ENCODE results near the gene RAP2B.
A peak's percentile ranks its signal among the peaks of the same experiment; 100 is the strongest.
"Not testable (repeated sequence)": the region's sequence is repeated elsewhere in the genome, so short reads cannot be mapped to it uniquely, and the experiment has no call there.

Gene RAP2B

DNA sequence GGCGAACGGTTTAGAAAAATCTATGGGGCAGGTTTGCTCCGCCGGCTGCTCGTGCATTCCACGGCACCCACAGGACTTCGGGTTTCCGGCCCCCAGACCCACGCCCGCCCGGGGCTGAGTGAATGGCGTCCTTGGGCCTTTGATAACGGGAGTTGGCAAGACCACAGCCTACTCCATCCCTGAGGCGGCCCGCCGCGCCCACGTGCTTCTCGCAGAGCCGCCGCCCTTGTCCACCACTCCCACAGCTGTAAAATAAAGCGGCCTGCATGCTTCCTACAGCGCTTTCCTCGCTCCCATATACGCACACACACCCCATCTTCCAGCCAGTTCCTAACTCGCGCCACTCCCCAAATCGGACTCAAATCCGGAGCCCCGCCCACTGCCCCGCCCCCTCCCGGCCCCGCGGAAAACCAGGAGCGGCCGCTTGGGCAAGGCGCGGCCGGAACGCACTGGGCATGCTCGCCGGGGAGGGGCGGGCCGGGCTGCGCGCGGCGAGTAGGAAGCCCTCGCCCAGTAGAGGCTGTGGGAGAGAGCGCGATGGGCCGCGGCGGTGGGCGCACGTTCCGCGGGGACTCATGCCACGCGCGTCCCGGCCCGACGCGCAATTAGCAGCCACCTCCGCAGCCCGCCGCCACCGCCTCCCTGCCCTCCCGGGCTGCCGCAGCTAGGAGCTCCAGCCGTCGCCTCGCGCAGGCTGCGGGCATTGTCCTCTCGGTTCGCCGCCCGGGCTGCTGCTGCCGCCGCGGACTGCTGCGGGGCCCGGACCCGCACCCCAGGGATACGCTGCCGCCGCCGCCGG is at the start of gene RAP2B:
Gene RAP2B (plus strand): TSS at position 513 of the 799 bp plus-strand sequence. CDS start 468 bp downstream, outside the sequence.
- DNase-seq (ENCODE audit: low read depth in 2 of 2), result peak; percentile 97 to 98

DNA sequence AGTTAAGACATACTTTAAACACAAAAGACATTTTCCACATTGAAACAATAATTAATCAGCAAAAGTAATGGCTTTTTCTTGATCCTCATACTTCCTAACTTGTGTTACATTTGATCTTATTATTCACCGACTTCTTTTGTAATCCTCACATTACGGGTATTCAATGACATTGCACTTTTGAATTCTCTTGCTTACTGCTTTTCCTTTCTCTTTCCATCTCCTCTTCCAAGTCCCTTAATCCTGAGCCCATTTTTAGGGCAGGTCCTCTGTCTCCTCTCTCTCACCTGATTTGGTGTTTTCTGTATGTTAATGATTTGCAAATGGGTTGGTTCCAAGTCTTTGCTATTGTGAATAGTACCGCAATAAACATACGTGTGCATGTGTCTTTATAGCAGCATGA is 48.5 kb upstream of the RAP2B start:
- no peak for DNase-seq (ENCODE audit: low read depth in 2 of 2)

DNA sequence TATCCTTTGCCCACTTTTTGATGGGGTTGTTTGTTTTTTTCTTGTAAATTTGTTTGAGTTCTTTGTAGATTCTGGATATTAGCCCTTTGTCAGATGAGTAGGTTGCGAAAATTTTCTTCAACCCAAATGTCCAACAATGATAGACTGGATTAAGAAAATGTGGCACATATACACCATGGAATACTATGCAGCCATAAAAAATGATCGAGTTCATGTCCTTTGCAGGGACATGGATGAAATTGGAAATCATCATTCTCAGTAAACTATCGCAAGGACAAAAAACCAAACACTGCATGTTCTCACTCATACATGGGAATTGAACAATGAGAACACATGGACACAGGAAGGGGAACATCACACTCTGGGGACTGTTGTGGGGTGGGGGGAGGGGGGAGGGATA is 47.8 kb upstream of the RAP2B start:
- DNase-seq (ENCODE audit: low read depth in 2 of 2), result not testable (repeated sequence)

DNA sequence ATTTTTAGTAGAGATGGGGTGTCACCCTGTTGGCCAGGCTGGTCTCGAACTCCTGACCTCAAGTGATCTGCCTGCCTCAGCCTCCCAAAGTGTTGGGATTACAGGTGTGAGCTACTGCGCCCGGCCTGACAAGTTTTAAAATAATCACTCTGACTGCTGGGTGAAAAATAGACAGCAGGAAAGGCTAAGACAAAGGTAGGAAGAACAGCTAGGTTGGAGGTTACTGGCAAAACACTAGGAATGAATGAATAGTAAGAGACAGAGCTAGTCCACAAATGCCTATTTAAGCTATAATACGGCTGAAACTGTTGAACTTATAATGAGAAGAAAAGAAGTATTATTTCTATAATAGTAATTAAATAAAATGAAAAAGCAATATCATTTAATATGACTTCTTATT is 46.7 kb upstream of the RAP2B start:
- no peak for DNase-seq (ENCODE audit: low read depth in 2 of 2)

DNA sequence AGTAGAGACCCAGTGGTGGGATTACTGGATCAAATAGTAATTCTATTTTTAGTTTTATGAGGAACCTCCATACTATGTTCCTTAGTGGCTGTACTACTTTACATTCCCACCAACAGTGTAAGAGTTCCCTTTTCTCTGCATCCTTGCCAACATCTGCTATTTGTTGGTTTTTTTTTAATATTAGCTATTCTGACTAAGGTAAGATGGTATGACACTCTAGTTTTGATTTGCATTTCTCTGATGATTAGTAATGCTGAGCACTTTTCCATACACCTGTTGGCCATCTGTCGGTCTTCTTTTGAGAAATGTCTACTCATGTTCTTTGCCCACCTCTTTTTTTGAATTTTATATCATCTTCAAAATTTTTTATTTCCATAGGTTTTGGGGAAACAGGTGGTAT is 34.2 kb upstream of the RAP2B start:
- DNase-seq (ENCODE audit: low read depth in 2 of 2), result no peak

DNA sequence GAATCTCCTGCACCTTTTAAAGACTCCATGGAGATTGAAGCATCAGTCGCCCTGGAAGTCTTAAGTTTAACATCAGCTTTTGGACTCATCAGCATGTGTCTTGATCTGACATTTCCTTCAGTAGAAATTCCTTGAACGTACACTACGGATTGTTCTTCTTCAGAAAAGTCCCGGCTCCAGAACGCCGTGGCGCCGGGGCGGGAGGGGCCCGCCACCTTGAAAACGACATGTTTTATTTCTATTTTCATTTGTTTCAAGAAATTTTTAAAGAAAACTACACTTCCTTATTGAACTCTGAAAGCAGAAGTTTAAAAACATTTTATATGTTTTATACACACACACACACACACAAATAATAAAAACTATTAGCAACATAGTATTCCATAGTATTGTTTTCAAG is 32.6 kb upstream of the RAP2B start:
- DNase-seq (ENCODE audit: low read depth in 2 of 2), result no peak

DNA sequence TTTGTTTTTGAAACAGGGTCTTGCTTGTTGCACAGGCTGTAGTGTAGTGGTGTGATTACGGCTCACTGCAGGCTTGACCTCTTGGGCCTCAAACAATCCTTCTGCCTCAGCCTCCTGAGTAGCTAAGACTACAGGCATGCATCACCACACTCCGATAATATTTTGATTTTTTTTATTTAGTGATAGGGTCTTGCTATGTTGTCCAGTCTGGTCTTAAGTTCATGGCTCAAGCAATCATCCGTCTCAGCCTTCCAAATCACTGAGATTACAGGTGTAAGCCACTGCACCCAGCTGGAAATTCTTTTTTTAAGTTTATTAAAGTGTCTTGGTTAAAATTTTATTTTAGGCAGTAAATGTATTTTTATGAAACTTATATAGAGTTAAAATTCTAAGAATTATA is 32.2 kb upstream of the RAP2B start:
- DNase-seq (ENCODE audit: low read depth in 2 of 2), result no peak

DNA sequence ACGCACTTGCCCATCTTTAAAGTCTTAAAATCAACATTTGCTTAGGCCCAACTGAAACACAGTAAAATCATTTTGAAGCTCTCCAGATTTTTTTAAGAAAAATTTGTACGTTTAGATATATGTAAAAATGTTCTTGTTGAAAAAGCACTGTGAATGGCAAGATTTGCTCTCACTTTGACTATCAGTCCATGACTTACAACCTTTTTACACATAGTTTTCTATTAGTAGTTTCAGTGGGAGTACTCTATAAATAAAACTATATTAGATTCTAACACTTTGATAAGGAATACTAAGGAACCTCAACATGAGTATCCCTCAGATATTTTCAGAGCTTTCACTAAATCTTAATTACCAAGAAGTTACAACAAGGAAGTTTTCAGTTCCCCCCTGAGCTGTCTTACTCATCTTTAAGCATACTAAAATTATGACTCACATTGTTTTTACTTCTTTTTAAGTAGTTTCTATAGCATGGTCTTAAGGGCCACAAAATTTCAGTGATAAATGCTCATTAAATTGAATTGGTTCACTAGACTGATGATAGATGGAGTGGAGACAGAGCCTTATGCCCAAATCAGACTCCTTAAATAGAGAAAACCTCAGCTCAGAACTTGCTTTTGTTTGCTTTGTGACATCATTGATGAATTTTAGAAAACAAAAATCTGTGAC is 31.6 kb upstream of the RAP2B start:
- DNase-seq (ENCODE audit: low read depth in 2 of 2), result no peak

DNA sequence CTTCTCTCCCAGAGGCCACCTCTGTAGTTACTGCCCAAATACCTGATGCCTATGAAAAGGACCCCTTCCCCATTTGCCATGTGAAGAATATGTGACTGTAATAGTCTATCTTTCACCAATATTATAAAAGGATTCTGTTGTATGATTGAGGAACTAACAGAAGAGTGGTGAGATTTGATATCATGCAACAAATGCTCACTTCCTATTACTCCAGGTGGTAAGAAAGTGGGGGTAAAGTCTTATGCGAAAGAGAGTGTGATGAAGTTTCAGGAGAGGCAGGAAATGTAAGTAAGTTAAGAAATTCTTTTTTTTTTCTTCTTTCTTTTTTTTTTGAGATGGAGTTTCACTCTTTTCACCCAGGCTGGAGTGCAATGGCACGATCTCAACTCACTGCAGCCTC is 24.4 kb upstream of the RAP2B start:
- no peak for DNase-seq (ENCODE audit: low read depth in 2 of 2)

DNA sequence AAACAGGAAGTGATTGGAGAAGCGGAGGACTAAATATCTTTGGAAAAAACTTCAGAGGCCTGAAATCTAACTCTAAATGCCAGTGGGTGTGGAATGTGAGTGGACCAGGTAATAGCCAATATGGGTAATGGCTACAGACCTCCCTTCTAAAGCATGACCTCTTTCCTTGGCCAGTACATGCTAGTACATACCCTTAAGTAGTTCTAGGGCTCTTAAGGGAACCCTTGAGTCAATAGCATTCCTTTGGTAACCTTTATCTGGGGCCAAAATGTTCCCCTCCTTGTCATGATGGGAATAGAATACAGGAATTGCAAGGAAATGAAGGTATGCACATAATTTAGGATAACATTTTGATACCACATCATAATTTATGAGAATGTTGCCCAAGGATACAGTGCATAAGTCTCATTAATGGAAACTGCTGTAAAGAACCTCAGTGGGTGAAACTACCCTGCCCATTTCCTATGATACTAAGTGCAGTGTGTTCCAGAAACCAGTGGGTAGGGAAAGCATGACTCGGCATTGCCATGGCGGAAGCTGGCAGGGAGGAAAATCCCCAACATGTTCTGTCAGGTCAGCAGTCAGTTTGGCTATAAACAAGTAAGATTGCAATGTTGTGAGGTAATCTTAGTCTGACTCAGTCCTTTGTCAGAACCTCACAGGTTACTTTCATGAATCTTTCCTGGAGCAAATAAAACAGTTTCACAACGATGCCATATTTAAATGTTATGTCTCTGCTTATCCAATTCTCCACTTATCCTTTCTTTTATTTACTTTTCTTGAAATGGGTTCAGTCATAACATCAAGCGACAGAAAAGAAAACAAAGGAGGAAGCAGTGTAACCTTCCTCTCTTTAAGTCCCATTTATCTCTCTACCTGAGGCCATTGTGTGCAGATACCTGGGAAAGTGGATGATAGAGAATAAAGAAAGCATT is 23.5 kb upstream of the RAP2B start:
- peak; percentile 34 to 46 for DNase-seq (ENCODE audit: low read depth in 2 of 2)

DNA sequence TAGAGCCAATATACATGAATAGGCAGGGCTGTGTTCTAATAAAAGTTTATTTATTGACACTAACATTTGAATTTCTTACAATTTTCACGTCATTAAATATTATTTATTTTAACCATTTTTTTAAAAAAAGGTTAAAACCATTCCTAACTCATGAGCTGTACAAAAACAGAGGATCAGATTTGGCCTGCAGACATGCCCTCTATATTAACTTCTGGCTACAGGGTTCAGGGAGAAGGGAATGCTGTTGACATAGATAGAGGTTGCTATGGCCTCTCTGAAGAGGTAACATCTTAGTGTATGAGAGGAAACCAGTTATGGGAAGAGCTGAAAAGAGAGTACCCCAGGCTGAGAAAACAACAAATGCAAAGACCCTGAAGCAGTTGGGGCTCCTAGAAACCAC is 19.1 kb upstream of the RAP2B start:
- DNase-seq (ENCODE audit: low read depth in 2 of 2), result no peak

DNA sequence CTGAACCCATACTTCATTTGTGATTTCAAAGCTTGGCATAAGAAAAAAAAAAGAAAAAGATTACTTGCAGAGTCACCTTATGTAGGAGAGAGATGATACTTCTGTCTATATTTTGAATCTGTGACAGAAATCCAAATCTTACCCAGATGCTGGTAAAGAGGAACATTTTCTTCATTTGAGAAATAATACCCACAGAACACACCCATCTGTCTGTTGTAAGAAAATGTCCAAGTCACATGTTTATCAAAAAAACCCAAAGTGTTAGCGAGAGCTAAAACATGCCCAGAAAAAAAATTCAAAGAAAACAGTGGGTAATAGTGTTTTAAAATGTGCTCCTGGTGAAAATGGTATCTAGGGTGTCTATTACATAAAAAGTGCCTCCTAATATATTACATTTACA is 18.0 kb upstream of the RAP2B start:
- DNase-seq (ENCODE audit: low read depth in 2 of 2), result no peak

DNA sequence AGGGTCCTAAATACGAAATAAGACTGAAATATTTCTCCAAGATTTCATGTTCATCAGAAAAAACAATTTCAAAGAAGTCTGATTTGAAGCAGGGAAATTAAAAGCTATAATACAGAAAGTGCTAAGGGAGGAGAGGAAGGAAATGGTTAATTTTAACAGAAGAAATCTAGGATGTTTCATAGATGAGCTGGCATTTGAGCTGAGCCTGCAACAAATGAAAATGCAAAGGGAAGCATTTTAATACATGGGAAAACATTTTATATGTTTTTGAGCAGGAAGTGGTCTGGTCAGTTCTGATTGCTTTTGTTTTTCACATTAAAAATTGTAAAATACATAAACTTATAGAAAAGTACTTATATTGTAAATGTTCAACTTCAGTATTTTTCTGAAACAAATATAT is 17.2 kb upstream of the RAP2B start:
- no peak for DNase-seq (ENCODE audit: low read depth in 2 of 2)

DNA sequence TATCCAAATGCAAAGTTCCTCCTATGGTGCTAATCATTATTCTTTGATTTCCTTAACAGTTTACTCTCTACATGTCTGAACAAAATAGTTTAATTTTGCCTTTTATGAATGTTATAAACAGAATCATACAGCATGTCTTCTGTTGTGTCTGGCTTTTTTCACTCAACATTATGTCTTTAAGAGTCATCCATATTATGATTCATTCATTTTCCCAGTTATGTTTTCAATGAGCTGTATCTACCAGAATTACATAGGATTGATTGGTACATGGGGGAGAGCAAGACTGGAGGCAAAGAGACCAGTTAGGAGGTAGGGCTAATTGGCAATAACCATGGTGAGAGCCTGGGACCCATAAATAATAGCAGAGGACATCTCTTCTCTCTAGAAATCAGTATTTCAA is 16.6 kb upstream of the RAP2B start:
- DNase-seq (ENCODE audit: low read depth in 2 of 2), result no peak

DNA sequence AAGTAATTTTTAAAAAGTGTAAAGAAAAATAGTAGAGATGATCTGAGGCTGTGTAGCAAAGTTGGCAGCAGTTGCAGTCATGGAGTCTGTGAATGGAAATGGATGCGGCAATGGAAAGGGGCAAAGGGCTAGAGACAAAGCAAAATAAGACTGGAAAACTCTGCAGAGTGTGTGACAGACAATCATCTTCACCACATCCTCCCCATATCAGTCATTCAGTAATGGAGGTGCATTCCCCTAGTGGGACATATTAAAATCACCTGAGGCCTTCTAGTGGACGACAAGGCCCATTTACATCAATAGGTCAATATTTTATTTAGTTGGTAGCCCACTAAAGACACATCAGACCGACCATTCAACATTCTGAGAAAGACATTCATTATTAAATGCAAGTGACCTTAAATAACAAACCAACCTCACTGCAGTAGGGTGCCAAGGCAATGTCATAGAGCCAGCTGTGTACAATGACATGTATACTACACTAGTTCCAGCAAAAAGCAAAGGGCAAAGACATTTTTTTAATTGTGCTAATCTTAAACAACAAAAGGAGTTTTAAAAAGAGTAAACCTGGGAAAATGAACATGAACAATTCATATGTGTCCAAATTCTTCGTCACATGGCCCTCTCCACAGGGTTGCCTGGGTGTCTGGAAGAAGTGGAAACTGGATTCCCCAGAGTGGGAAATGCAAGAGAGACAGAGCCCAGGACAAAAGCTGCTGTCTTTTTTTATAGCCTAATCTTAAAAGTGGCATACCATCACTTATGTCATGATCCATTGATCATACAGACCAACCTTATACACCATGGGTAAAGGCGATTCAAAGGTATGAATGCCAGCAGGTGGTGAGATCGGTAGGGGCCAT is 15.6 kb upstream of the RAP2B start:
- no peak for DNase-seq (ENCODE audit: low read depth in 2 of 2)

DNA sequence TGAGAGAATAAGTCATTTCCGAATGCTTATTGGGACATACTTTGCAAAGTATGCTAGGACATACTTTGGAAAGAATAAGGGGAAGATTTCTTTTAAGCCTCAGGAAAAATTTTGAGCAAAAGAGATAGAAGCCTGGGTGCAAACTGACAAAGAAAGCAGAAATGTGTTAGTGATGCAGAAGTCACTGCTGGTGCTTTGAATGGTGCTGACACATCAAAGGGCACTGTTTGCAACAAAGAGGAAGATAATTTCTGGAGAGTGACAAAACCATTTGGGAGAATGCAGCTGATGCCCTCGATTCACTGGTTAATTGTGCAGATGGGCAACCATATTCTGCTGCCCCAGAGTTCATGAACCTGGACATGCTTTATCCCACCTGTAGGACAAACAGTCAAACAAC is 11.0 kb upstream of the RAP2B start:
- no peak for DNase-seq (ENCODE audit: low read depth in 2 of 2)

DNA sequence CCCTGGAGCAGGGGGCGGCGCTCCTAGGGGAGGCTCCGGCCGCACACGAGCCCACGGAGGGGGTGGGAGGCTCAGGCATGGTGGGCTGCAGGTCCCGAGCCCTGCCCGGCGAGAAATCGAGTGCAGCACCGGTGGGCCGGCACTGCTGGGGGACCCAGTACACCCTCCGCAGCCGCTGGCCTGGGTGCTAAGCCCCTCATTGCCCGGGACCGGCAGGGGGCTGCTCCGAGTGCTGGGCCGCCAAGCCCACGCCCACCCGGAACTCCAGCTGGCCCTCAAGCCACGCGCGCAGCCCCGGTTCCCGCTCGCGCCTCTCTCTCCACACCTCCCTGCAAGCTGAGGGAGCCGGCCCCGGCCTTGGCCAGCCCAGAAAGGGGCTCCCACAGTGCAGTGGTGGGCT is 6.2 kb upstream of the RAP2B start:
- not testable (repeated sequence) for DNase-seq (ENCODE audit: low read depth in 2 of 2)

DNA sequence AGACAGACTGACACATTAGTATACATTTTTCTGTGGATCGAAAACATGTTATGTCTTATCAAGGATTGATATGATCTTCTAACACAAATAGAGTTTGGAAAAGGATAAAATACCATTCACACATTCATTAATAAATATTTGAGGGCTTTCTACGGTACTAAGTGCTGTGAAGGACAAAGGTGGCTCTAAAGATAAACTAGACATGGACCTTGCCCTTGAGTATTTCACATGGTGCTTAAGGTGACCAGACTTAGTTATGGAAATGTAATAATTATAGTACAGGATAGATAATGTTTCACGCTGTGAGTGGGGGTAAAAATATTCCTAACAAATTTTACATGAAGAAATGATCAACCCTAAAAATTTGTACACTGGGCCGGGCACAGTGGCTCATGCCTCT is 3.8 kb upstream of the RAP2B start:
- DNase-seq (ENCODE audit: low read depth in 2 of 2), result no peak

DNA sequence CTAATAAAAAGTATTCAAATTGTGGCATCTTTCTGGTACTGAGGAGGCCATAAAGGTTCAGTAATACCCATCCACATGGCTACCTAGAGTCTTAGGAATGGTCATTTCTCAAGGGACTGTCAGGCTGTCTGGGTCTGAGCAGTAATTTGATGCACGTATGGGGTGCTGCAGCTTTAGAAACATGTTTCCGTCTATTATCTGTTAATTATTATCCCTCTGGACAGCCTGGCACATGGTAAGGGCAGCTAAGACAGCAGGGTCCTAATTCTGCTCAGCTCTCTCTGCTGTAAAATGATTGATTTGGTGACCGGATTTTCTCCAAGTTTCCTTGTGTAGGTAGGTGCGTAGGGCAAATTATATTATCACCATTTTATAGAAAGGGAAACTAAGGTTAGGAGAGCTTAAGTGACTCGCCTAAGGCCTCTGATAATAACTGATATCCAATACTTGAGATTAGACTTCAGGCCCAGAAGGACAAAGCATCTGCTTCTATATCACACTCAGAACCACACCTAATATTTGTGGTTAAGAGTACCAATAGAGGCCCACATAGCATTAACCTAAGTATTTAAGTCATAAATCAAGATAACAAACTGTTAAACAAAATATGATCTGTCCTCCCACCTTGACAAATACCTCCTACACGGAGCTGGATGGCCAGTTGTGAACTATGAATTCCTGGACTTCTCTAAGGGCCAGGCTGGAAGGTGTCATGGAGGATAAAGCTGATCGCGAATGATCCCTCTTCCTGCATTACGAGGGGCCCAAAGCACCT is 2.9 kb upstream of the RAP2B start:
- no peak for DNase-seq (ENCODE audit: low read depth in 2 of 2)

DNA sequence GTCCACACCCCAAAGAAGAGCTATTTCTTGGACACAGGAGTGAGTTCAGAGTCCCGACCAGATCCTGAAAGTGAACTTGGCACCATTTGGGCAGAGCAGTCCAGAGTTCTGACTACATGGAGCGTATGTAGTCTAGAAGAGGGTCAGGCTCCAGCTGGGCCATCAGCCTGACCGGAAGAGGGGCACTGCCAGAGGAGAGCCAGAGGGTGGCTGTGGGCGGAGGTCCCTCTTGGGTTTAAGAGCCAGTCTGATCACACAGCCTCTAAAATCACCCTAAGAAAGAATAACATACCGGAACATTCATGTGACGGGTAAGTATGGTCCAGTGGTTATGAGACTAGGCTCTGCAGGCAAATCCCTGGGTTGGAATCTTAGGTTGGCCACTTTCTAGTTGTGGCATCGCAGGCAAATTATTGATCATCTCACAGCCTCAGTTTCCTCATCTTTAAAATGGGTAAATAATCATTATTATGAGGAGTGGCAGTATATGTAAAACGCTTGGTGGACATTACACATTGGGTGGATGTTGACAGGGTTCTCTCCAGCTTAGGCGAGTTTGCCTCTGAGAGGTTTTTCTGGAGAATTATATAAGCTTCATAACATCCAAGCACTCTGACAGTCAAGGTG is 2.1 kb upstream of the RAP2B start:
- no peak for DNase-seq (ENCODE audit: low read depth in 2 of 2)

Data from stimulated activated CD8-positive, alpha-beta memory T cell treated with anti-CD3 and anti-CD28 coated beads, Interleukin-2, amount 100 ng/mL, for 48 hours (primary cell).